HEK293 (cell line): ENCODE data around the gene SCN3A.

Source experiments
- HOXA7 ChIP-seq: sonication (generic); formaldehyde crosslinking; IDR thresholded peaks from 2 replicates; pipeline ENCODE4 v1.8.1; 2022; ENCODE audit warnings: missing genetic modification reagents, borderline replicate concordance
- ZBTB7A ChIP-seq: fragments of 450-650 bp; formaldehyde crosslinking; IDR thresholded peaks from 2 replicates; pipeline ENCODE4 v1.5.1; 2016; ENCODE audit warnings: low read depth, missing biosample characterization, missing genetic modification characterization
- ZNF621 ChIP-seq: fragments of 450-650 bp; formaldehyde crosslinking; IDR thresholded peaks from 2 replicates; pipeline ENCODE4 v1.5.1; 2017; ENCODE audit warnings: missing biosample characterization, missing genetic modification characterization
- TF ChIP-seq, protein P1 (sequence below): fragments of 450-650 bp; formaldehyde crosslinking; IDR thresholded peaks from 2 replicates; pipeline ENCODE4 v1.5.1; 2016; ENCODE audit warnings: missing biosample characterization, missing genetic modification characterization, low read depth
- TF ChIP-seq, protein P2 (sequence below): fragments of 450-650 bp; formaldehyde crosslinking; IDR thresholded peaks from 2 replicates; pipeline ENCODE4 v1.5.1; 2016; ENCODE audit warnings: missing biosample characterization, missing genetic modification characterization
- TF ChIP-seq, protein P3 (sequence below): fragments of 450-650 bp; IDR thresholded peaks from 2 replicates; pipeline ENCODE4 v1.5.1; 2018; ENCODE audit warnings: missing biosample characterization, missing genetic modification characterization
- TF ChIP-seq, protein P4 (sequence below): fragments of 450-650 bp; formaldehyde crosslinking; optimal IDR thresholded peaks from 2 replicates; pipeline ENCODE3; 2016; ENCODE audit warnings: missing biosample characterization, mild to moderate bottlenecking, missing genetic modification characterization

DNA sequence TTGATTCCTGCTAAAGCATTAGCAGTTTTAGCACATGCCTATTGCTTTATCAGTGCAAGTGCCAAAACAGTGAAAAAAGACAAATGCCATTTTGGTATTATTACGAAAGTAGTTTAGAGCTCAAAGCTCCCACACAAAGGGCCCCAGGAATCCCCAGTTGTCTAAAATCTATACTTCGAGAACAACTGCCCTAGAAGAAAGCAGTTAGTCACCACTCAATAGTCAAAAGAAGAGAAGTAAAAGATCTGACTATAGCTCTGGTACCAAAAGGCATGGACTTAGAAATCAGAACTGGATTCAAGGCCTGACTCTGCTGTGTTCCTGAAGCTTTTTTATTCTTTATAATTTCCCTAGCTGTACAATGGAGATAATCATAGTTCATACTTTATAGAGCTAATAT is 21.8 kb downstream of the SCN3A start:
- TF ChIP-seq, protein P1, sequence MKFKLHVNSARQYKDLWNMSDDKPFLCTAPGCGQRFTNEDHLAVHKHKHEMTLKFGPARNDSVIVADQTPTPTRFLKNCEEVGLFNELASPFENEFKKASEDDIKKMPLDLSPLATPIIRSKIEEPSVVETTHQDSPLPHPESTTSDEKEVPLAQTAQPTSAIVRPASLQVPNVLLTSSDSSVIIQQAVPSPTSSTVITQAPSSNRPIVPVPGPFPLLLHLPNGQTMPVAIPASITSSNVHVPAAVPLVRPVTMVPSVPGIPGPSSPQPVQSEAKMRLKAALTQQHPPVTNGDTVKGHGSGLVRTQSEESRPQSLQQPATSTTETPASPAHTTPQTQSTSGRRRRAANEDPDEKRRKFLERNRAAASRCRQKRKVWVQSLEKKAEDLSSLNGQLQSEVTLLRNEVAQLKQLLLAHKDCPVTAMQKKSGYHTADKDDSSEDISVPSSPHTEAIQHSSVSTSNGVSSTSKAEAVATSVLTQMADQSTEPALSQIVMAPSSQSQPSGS (tag by site-specific recombination), result no peak
- TF ChIP-seq, protein P2, sequence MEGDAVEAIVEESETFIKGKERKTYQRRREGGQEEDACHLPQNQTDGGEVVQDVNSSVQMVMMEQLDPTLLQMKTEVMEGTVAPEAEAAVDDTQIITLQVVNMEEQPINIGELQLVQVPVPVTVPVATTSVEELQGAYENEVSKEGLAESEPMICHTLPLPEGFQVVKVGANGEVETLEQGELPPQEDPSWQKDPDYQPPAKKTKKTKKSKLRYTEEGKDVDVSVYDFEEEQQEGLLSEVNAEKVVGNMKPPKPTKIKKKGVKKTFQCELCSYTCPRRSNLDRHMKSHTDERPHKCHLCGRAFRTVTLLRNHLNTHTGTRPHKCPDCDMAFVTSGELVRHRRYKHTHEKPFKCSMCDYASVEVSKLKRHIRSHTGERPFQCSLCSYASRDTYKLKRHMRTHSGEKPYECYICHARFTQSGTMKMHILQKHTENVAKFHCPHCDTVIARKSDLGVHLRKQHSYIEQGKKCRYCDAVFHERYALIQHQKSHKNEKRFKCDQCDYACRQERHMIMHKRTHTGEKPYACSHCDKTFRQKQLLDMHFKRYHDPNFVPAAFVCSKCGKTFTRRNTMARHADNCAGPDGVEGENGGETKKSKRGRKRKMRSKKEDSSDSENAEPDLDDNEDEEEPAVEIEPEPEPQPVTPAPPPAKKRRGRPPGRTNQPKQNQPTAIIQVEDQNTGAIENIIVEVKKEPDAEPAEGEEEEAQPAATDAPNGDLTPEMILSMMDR (tag by site-specific recombination), result no peak
- TF ChIP-seq HOXA7 (no peak), ZBTB7A (tag by site-specific recombination) (no peak), ZNF621 (no peak)
- TF ChIP-seq, protein P3, sequence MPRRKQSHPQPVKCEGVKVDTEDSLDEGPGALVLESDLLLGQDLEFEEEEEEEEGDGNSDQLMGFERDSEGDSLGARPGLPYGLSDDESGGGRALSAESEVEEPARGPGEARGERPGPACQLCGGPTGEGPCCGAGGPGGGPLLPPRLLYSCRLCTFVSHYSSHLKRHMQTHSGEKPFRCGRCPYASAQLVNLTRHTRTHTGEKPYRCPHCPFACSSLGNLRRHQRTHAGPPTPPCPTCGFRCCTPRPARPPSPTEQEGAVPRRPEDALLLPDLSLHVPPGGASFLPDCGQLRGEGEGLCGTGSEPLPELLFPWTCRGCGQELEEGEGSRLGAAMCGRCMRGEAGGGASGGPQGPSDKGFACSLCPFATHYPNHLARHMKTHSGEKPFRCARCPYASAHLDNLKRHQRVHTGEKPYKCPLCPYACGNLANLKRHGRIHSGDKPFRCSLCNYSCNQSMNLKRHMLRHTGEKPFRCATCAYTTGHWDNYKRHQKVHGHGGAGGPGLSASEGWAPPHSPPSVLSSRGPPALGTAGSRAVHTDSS (tag by site-specific recombination), result no peak
- TF ChIP-seq, protein P4, sequence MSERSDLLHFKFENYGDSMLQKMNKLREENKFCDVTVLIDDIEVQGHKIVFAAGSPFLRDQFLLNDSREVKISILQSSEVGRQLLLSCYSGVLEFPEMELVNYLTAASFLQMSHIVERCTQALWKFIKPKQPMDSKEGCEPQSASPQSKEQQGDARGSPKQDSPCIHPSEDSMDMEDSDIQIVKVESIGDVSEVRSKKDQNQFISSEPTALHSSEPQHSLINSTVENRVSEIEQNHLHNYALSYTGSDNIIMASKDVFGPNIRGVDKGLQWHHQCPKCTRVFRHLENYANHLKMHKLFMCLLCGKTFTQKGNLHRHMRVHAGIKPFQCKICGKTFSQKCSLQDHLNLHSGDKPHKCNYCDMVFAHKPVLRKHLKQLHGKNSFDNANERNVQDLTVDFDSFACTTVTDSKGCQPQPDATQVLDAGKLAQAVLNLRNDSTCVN (tag by site-specific recombination), result no peak
